Adipocyte (in vitro differentiated cells): ENCODE data around the gene SORCS1.

ENCODE experiments used
- DNase-seq: peaks from one replicate; pipeline ENCODE4 v3.0.0-alpha.2; 2015; ENCODE audit warnings: low read depth
- H3K27me3 ChIP-seq: replicated peaks from 2 replicates; pipeline ENCODE4 v1.7.0; 2013; ENCODE audit warnings: mild to moderate bottlenecking, low read length, moderate library complexity; ENCODE audit not compliant: control insufficient read depth, insufficient read depth
- H3K36me3 ChIP-seq: 2 replicates; pipeline ENCODE4 v1.7.0; 2013; ENCODE audit warnings: low read length, mild to moderate bottlenecking, moderate library complexity; ENCODE audit not compliant: control insufficient read depth, insufficient read depth, severe bottlenecking
- H3K4me1 ChIP-seq: 2 replicates; pipeline ENCODE4 v1.7.0; 2013; ENCODE audit warnings: mild to moderate bottlenecking, low read length, moderate library complexity; ENCODE audit not compliant: control insufficient read depth, insufficient read depth
- H3K4me3 ChIP-seq: 2 replicates; pipeline ENCODE4 v1.7.0; 2013; ENCODE audit warnings: mild to moderate bottlenecking, low read length, moderate library complexity
- H3K9ac ChIP-seq: 2 replicates; pipeline ENCODE4 v1.7.0; 2013; ENCODE audit warnings: mild to moderate bottlenecking, low read length, moderate library complexity
- H3K9me3 ChIP-seq: 2 replicates; pipeline ENCODE4 v1.7.0; 2013; ENCODE audit warnings: mild to moderate bottlenecking, low read length, moderate library complexity; ENCODE audit not compliant: control insufficient read depth

The SORCS1 gene

GRCh38 chr10:106716381-106716780, 448.1 kb downstream of the SORCS1 start:
- no peaks in the 10 kb centered on the region for H3K4me1 ChIP-seq
- no peaks in the 10 kb centered on the region for H3K27me3 ChIP-seq
- H3K9me3 ChIP-seq = no peaks in the 10 kb centered on the region
- H3K4me3 ChIP-seq = no peak overlapping the region
- no peak overlapping the region for H3K9ac ChIP-seq
- DNase-seq = no peak
- H3K36me3 ChIP-seq = no peaks in the 10 kb centered on the region

- H3K9me3 ChIP-seq = no peaks in the 10 kb centered on the region
- DNase-seq = no peak
- H3K4me3 ChIP-seq = no peak overlapping the region
- H3K9ac ChIP-seq = no peak overlapping the region
- H3K27me3 ChIP-seq = no peaks in the 10 kb centered on the region
- H3K36me3 ChIP-seq = no peaks in the 10 kb centered on the region
- H3K4me1 ChIP-seq = no peaks in the 10 kb centered on the region
Observed at GRCh38 chr10:106714734-106715555, 449.6 kb downstream of the SORCS1 start.

GRCh38 chr10:106713846-106714245, 450.7 kb downstream of the SORCS1 start:
- DNase-seq = no peak
- no peak overlapping the region for H3K4me3 ChIP-seq
- peaks cover 3% of the 10 kb centered on the region for H3K27me3 ChIP-seq
- no peaks in the 10 kb centered on the region for H3K9me3 ChIP-seq
- H3K36me3 ChIP-seq = no peaks in the 10 kb centered on the region
- no peaks in the 10 kb centered on the region for H3K4me1 ChIP-seq
- H3K9ac ChIP-seq = no peak overlapping the region

- peaks cover 6% of the 10 kb centered on the region for H3K27me3 ChIP-seq
- H3K9ac ChIP-seq = no peak overlapping the region
- no peaks in the 10 kb centered on the region for H3K9me3 ChIP-seq
- H3K4me1 ChIP-seq = no peaks in the 10 kb centered on the region
- DNase-seq = no peak
- no peak overlapping the region for H3K4me3 ChIP-seq
- no peaks in the 10 kb centered on the region for H3K36me3 ChIP-seq
Observed at GRCh38 chr10:106712988-106713387, 451.5 kb downstream of the SORCS1 start.

GRCh38 chr10:106711313-106711906, 453.1 kb downstream of the SORCS1 start:
- DNase-seq = peak; percentile 38
- Histone ChIP-seq H3K9me3 (no peaks in the 10 kb centered on the region), H3K36me3 (no peaks in the 10 kb centered on the region), H3K4me3 (no peak overlapping the region), H3K4me1 (no peaks in the 10 kb centered on the region), H3K9ac (no peak overlapping the region), H3K27me3 (peaks cover 6% of the 10 kb centered on the region)

GRCh38 chr10:106708506-106708905, 456.0 kb downstream of the SORCS1 start:
- Histone ChIP-seq H3K36me3 (no peaks in the 10 kb centered on the region), H3K9me3 (no peaks in the 10 kb centered on the region), H3K4me3 (no peak overlapping the region), H3K4me1 (no peaks in the 10 kb centered on the region), H3K9ac (no peak overlapping the region), H3K27me3 (peaks cover 6% of the 10 kb centered on the region)
- DNase-seq = no peak

GRCh38 chr10:106707657-106708056, 456.8 kb downstream of the SORCS1 start:
- Histone ChIP-seq H3K4me1 (no peaks in the 10 kb centered on the region), H3K27me3 (peaks cover 6% of the 10 kb centered on the region), H3K36me3 (no peaks in the 10 kb centered on the region), H3K9ac (no peak overlapping the region), H3K4me3 (no peak overlapping the region), H3K9me3 (no peaks in the 10 kb centered on the region)
- DNase-seq = no peak

GRCh38 chr10:106706127-106706526, 458.4 kb downstream of the SORCS1 start:
- Histone ChIP-seq H3K4me1 (no peaks in the 10 kb centered on the region), H3K27me3 (peaks cover 15% of the 10 kb centered on the region), H3K9ac (no peak overlapping the region), H3K4me3 (no peak overlapping the region), H3K9me3 (no peaks in the 10 kb centered on the region), H3K36me3 (no peaks in the 10 kb centered on the region)
- no peak for DNase-seq

GRCh38 chr10:106705681-106706100, 458.8 kb downstream of the SORCS1 start:
- Histone ChIP-seq H3K4me3 (peak overlapping the region; percentile 29), H3K36me3 (no peaks in the 10 kb centered on the region), H3K9ac (no peak overlapping the region), H3K9me3 (no peaks in the 10 kb centered on the region), H3K27me3 (peaks cover 18% of the 10 kb centered on the region), H3K4me1 (no peaks in the 10 kb centered on the region)
- peak; percentile 94 for DNase-seq

- peaks cover 14% of the 10 kb centered on the region for H3K27me3 ChIP-seq
- no peak overlapping the region for H3K9ac ChIP-seq
- H3K4me1 ChIP-seq = no peaks in the 10 kb centered on the region
- no peak overlapping the region for H3K4me3 ChIP-seq
- DNase-seq = no peak
- H3K9me3 ChIP-seq = no peaks in the 10 kb centered on the region
- no peaks in the 10 kb centered on the region for H3K36me3 ChIP-seq
Observed at GRCh38 chr10:106696239-106696638, 468.3 kb downstream of the SORCS1 start.

- Histone ChIP-seq H3K9ac (no peak overlapping the region), H3K27me3 (peaks cover 11% of the 10 kb centered on the region), H3K4me3 (no peak overlapping the region), H3K36me3 (no peaks in the 10 kb centered on the region), H3K9me3 (no peaks in the 10 kb centered on the region), H3K4me1 (no peaks in the 10 kb centered on the region)
- no peak for DNase-seq
Observed at GRCh38 chr10:106694696-106695095, 469.8 kb downstream of the SORCS1 start.
